Mammary epithelial cell (primary cell): Measurements from ENCODE around the gene TLR6.

Experiments used
- EZH2 ChIP-seq: IDR thresholded peaks from 2 replicates; pipeline ENCODE4 v1.6.1; 2012; ENCODE audit warnings: low read length, inconsistent platforms, borderline replicate concordance
- TF ChIP-seq, protein P1 (sequence below), 2 donors: IDR thresholded peaks in 1 of 2; conservative IDR thresholded peaks in 1 of 2; 2 replicates each; pipeline ENCODE4 v1.5.1; 2011 to 2012; ENCODE audit warnings: inconsistent platforms in 2 of 2, low read length in 2 of 2, mild to moderate bottlenecking in 2 of 2, control low read depth in 1 of 2, low read depth in 1 of 2; ENCODE audit not compliant: insufficient read depth in 1 of 2; ENCODE audit errors: extremely low read depth in 1 of 2

- TF ChIP-seq, protein P1, sequence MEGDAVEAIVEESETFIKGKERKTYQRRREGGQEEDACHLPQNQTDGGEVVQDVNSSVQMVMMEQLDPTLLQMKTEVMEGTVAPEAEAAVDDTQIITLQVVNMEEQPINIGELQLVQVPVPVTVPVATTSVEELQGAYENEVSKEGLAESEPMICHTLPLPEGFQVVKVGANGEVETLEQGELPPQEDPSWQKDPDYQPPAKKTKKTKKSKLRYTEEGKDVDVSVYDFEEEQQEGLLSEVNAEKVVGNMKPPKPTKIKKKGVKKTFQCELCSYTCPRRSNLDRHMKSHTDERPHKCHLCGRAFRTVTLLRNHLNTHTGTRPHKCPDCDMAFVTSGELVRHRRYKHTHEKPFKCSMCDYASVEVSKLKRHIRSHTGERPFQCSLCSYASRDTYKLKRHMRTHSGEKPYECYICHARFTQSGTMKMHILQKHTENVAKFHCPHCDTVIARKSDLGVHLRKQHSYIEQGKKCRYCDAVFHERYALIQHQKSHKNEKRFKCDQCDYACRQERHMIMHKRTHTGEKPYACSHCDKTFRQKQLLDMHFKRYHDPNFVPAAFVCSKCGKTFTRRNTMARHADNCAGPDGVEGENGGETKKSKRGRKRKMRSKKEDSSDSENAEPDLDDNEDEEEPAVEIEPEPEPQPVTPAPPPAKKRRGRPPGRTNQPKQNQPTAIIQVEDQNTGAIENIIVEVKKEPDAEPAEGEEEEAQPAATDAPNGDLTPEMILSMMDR (conservative IDR thresholded peaks at IDR 0.05 in 1 of 2, IDR thresholded peaks at IDR 0.05 in 1 of 2; ENCODE audit: extremely low read depth in 1 of 2, insufficient read depth in 1 of 2, low read depth in 1 of 2, low read length in 2 of 2), result no peak
- TF ChIP-seq EZH2, result no peak
Observed at GRCh38 chr4:38811297-38811696, 45.3 kb downstream of the TLR6 start.
